Amniotic epithelial cell (primary cell): Measurements from ENCODE around the gene MXRA8.
"Not testable (repeated sequence)": the region's sequence is repeated elsewhere in the genome, so short reads cannot be mapped to it uniquely, and the experiment has no call there.

Experiments used
- DNase-seq: peaks from one replicate; pipeline ENCODE4 v3.0.0-alpha.2; 2010; ENCODE audit warnings: low read depth

The MXRA8 gene

DNA sequence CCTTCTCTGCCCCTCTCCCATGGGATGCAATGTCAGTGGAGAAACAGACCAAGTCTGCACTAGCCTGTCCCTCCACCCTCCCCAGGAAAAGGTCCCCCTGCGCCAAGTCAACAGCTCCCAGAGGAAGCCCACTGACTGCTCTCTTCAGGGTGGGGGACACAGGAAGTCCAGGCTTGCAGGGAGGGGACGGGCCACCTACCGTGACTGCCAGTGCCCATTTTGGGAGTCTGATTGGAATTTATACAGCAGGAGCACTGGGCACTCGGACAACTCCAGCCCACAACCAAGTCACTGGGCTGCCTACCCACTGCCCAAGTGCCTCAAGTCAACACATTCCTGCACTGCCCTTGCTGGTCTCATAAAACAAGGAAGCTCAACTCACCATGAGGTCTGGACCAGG, 34.7 kb upstream of the MXRA8 start:
- no peak for DNase-seq

DNA sequence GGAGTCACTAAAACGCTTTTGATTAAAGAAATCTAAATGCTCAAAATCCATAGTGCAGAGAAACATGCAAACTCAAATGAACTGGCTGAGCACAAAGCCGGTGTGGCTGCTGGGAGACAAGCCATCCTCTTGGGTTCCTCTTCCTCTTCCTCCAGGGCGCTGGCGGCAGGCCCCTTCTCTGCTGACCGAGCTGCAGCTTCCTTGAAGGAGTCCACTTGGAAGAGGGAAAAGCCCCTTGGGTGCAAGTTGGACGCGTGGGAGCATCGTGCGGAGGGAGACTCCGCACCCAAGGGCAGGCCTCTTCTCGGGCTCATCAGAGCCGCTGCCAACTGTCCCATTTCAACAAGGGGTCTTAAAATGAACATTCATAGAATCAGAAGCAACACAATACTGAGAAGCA, 32.9 kb upstream of the MXRA8 start:
- DNase-seq, result no peak

DNA sequence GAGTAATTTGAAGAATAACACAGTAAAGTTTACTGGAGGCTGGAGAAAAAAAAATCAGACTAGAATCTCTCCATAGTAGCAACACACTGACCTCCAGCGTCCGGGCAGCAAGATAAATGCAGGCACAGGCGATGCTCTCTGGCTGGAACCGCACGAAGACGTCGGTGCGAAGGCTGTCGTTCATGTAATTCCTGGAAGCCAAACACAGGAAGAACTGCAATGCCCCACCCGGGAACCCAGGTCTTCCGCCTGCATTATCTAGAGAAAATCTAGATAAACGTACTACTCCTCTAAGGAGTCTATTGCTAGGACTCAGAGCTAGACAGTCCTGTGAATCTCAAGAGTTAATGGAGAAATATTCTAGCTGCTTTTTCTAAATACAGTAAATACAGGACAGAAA, 32.3 kb upstream of the MXRA8 start:
- DNase-seq, result no peak

DNA sequence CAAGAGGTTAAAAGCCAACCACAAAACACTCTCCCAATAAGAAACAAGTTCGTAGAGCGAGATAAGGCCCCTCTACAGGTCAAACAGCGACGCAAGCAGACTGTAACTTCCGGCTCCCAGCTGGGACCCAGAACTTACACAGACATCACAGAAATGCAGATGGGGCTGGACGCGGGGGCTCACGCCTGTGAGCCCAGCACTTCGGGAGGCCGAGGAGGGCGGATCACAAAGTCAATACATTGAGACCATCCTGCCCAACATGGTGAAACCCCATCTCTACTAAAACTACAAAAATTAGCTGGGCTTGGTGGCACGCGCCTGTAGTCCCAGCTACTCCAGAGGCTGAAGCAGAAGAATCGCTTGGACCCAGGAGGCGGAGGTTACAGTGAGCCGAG, 29.7 kb upstream of the MXRA8 start:
- DNase-seq, result no peak

DNA sequence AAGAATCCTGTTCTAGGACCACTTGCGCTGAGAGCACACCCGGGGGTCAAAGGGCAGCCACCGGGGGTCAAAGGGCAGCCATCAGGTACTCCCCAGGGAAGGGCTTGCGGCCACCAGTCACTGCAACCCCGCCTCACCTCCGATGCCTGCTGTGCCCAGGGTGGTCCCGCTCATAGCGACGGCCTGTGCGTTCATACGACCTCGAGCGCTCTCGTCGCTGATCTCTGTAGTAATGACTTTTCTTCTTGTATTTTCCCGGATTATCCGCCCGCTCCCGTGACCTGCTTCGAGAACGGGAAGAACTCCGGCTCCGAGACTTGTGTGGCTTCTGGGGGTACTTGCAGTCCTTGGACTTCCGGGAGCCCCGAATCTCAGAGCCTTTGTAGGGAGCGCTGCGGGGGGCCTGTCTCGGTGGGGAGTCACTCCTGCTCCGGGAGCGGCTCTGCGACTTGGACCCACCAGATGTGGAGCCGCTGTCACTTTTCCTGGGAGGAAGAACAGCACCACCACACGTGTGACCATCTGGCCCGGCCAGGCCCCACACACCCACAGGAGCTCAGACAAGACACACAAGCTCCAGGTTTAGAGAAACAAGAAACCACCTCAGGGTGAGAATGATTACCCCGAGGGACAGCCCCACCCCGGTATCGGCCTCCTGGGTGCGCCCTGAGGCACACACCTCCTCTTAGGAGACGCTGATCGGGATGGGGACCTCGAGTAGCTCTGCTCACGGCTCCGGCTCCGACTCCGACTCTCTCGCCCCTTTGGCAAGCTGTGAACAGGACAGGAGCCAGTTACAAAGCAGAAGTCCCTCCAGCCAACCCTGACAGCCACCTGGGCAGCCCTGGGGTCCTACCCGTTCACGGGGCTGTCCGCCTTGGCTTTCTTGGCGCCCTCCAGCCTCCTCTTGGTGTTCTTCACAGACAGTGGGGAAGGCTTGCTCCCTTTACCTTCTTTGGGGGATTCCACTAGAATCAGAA, 29.0 kb upstream of the MXRA8 start:
- no peak for DNase-seq

DNA sequence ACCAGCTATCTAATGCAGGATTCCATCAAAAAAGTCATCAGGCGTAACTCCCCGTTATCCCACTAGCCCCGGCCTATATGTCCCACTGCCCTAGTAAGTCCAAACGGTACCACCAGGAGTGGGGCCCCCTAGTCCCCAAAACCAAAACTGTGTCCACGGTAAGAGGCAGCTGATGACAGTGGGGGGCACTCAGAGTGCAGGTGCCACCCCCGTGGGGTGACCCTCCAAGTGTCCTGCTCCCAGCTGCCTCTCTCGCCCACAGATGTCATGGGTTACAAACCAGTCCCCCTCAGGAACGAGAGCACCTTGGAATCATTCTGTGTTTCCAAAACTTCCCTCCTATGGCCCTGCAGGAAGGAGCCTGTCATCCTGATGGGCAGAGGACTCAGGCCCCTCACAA, 27.6 kb upstream of the MXRA8 start:
- DNase-seq, result no peak

DNA sequence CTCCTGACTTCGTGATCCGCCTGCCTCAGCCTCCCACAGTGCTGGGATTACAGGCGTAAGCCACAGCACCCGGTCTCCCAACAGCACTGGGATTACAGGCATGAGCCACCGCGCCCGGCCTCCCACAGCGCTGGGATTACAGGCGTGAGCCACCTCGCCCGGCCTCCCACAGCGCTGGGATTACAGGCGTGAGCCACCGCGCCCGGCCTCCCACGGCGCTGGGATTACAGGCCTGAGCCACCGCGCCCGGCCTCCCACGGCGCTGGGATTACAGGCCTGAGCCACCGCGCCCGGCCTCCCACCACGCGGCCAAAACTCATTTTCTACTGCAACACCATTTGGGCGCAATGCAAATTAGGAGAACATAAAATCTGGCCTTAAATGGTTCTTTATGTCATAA, 27.0 kb upstream of the MXRA8 start:
- not testable (repeated sequence) for DNase-seq

DNA sequence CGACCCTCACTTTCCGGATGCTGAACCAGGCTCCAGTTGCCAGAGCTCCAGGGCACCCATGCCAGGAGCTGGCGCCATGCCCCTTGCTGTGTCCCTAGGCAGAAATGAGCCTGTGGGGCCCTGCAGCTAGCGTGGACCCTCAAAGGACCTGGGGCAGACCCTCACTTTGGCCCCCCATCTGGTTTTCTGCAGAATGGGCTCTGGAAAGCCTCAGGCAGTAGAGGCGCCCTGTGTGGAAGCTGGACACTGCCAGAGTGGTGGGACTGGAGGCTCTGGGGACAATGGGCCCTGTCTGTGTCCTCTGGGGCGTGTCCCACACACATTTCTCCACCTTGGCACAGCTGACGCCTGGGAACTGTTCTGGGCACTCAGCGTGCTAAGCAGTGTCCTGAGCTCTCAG, 22.9 kb upstream of the MXRA8 start:
- DNase-seq, result no peak

DNA sequence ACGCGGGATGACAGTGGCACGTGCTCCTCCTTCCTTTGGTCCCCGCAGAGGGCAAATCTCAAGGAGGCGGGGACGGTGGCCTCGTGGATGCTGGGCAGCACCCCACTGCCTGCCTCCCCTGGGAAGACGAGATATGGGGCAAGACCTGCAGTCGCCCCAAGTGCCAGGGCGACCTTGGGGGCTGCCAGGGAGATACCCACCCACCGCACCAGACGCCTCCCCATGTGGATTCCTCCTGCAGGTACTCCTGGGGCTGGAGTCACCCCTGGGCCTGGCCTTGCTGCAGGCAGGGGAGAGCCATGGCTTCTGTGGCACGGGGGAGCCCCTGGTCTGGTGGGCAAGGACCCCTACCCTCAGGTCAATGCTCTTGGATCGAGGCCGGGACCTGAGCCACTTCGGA, 22.5 kb upstream of the MXRA8 start:
- no peak for DNase-seq

DNA sequence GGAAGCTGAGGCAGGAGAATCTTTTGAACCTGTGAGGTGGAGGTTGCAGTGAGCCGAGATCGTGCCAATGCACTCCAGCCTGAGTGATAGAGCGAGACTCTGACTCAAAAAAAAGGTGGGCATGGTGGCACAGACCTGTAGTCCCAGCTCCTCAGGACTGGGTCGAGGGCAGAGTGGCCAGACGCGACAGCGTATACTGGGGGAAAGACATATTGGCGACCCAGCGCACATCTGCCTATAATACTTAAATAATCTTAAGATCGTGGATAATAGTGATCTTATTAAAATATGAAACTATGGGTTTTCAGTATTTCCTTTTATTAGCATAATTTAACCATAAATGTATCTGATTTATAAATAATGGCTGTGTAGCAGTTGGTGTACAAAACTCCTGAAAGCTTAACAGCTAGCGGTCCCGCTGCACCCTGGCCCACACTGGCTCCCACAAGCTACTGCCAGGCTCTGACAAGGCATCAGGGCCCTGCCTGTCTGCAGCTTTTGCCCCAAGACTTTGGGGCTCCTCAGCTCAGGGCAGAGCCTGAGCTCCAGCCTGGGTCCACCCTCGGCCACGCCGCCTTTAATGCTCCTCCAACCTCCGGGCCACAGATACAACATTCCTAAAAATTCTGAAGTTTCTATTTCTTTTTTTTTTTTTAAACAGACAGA, 19.3 kb upstream of the MXRA8 start:
- DNase-seq, result no peak

DNA sequence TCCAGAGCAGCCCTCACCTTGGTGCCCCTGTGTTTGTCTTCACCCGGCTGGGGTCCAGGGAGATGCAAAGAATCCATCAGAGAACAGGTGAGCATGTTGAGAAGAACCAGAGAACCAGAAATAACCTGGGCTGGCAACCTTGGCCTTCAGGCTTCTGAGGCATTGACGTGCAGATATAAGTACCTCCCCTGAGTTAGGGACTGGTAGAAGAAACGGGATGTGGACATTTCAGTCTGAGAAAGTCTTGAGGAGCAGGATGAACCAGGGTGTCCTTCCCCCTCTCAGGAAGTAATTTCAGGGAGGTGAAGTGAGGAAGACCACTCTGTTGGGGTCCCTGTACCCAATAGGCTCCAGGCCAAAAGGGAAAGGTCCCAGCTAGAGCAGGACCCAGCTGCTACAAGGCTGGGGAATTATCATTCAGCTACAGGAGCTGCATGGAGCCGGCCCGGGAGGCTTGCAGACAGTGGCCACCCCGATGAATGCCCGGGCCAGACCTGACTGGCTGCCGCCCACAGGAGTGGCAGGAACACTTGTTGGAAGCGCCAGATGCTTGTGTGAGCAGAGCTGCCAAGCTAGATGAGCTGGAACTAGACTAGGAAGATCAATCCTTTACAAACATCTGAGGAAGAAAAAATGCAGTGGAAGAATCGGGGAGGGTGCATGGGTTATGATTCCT, 18.3 kb upstream of the MXRA8 start:
- no peak for DNase-seq

DNA sequence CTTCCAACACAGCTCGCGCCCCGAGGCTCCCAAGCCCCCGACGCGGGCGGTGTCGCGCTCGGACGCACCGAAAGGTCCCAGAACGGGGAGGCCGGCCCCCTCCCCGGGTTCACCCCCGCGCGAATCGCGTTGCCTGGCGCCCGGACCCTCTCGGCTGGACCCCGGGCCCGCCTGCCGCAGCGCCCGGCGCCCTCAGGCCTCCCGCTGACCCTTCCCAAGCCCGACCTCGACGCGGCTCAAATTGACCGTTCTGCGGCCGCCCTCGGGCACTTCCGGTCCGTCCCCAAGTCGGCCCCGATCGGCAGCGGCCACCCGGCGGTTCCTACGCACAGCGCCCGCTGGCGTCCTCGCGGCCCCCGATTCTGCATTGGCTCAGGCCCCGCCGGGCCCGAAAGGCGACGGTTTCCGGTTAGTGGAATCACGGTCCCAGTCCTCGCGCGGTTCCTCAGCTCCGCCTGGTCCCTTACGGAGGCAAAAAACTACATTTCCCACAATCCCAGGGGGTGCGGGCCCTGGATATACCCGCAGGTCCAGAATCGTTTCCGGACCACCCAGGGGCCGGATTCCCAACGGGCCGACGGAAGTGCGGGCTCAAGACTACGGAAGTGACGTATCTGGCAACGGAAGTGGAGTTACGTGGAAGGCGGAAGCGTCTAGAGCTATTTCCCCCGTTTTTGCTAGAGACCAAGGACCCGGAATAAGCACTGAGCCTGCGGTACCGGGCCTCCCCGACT, 16.7 kb upstream of the MXRA8 start, which contains the start of gene AURKAIP1:
Gene AURKAIP1 (minus strand): TSS at position 279 of the 734 bp plus-strand sequence. CDS start 451 bp downstream, outside the sequence.
- DNase-seq, result peak; percentile 100

DNA sequence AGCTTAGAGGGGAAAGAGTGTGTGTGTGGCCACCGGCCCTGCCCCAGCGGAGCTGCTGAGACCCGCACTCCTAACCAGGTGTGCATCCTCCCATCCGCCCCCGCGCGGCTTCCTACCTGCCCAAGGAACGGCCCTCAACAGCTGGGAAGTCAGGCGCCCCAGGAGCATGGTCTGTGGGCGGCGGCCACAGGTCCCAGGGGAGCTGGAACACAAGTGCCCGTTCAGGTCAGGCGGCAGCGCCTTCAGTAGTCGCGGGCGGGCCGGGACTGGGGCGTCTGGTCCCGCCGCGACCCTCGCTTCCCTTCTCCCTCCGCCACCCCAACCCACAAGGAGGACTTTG, 16.2 kb upstream of the MXRA8 start:
- no peak for DNase-seq

DNA sequence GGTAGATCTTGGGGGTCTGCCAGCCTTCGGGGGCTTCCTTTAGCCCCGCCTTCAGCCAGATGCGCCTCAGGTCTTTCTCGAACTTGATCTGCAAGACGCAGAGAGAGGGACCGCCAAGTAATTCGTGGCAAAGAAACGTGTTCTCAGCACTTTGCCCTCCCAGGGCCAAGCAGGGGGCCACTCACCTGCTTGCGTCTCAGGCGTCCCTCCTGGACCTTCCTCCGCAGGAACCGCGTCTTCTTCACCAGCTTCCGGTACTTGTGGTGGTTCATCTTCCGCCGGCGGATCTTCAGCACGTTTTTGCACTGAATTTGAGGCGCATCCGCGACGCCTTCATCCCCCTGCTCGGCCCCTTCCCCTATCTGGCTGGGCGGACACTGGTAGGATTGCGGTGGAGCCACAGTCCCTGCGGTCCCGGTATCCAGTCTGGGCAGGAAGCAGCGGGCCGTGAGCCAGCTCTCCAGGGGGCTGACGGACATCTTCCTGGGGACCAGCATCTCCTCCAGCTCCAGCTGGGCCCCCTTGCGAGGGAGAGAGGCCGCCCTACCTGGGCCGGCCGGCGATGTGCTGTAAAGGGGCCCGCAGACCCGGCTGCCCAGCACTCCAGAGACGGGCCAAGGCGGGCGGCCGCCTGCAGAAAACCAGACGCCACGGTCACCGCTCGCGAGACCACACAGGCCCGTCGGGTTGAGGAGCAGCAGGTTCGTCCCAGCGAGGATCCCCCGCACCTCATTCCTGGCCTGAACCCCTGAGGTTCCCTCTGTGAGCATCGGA, 15.6 kb upstream of the MXRA8 start:
- no peak for DNase-seq

DNA sequence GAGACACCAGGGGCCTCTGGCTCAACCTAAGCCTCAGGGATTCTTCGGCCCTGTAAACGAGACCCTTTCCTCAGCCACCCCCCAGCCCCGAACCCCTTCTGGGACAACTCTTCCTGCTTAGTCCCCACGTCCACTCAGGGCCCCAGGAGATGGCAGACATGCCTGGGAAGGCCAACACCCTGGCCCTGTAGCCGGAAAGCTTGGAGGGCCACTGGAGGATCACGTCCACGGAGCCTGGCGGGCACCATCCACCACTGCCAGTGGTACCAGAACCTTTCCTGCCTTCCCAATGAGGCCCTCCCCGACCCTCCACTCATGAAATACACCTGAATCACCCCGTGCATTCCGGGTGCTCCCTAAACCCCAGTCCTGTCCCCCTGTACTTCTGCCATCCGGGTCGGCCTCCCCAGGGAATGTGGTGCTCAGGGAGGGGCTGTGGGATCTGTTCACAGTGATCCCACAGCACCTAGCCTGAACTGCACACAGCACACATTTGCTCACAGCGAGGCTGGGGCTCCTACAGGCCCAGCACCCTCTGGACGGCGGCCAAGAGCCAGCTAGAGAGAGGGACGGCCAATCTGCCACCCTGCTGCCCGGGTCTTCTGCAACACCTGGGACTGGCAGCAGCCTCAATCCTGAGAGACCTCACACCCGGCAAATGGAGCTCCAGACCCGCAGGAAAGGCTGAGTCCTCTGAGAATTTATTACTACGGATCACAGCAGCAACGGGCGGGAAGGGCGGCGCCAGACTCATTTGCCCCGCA, 14.9 kb upstream of the MXRA8 start:
- DNase-seq, result no peak

DNA sequence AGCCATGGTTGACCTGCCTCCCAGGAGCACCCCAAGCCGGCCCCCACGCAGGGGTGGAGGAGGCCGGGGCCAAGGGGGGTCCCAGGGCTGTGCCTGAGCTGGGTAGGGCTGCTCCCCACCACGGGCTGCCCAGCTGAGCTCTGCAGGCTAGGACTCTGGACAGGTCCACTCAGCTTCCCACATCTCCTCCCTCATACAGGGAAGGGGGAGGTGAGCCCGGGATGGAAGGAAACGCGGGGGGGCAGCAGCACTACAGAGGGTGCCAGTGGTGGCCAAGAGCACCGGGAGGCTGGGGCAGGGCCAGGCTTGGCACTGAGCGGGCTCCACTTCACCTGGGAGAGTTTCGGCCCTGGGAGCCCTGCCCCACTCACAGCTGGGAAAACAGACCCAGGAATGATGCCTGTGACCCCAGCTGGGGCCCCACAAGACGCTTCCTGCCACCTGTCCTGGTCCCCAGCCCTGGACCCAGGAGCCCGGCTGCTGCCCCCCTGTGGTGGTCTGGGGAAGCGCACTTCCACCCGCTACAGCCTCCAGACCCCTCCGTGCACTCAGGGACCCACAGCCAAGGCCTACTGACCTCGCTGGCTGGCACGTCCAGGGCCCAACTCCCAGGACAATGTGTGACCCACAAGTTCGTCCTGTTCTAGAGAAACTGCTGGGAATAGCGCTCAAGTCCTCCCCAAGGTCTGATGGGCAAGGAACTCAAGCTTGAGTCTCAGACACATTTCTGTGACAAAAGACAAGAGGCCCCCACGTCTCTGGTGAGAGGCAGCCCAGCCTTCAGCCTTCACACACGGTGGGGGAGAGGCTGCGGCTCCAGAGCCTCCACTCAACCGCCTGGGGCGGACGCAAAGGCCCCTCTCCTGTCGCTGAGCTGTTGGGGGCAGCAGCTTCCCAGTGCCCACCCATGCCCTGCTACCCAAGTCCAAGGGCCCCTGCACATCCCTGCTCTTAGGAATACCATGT, 13.7 kb upstream of the MXRA8 start:
- DNase-seq, result peak; percentile 59

DNA sequence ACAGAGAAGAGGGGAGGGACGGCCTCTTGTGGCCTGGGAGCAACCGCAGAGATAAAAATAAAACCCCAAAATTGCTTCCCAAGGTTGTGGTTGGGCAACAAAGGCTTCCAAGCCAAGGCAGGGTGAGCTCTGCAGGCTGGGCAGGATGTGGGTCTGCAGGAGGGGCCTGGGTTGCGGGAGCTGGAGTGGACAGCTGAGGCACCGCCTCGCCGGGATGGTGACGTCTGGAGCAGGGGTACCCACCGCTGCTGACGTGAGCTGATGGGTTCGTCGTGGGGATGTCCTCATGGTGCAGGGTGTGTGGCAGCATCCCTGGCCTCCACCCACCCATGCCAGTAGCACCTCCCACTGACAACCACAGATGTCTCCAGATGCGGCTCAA, 13.0 kb upstream of the MXRA8 start:
- peak; percentile 80 for DNase-seq

DNA sequence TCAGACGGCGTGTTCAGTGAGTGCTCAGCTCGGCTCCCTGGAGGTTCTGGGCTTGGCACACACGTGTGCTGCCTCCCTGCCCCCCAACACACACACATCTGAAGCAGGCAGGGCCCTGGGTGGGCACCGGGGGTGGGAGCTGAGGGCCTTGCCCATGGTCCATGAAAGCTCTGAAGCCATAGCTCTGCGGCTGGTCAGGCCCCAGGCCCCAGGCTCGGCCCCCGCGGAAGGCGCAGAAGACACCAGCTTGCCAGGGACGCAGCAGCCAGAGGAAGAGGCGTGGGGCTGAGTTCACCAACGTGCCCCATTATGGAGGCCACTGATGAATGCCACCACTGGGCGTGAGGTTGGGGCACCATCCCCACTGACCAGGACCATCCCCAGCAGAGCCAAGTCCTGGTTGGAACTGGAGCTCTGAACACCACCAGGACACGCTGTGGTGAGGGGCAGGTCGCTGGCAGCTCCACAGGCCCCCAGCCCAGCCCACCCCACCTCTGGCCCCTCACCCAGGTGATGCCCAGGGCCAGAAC, 12.5 kb upstream of the MXRA8 start:
- DNase-seq, result no peak

DNA sequence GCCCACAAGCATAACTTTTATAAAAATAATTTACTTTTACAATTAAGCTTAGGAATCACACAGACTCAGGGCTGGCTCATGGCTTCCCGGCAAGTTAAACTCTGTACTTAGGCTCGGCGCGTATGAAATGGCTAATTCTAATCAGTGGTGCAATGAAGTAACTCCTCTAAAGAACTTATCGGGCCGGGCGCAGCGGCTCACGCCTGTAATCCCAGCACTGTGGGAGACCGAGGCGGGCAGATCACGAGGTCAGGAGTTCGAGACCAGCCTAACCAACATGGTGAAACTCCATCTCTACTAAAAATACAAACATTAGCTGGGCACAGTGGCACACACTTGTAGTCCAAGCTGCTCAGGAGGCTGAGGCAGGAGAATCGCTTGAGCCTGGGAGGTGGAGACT, 11.7 kb upstream of the MXRA8 start:
- DNase-seq, result not testable (repeated sequence)
